ENCODE results near the gene CBLB. TPM values are rescaled to one million over a fixed set of nuclear protein-coding genes. Genes with fewer than 3 reads are reported as not detected.

CBLB gene
- total and polyA plus RNA-seq, 4 donors, result 3.1 to 22.8 (median 9.8) TPM

GRCh38 chr3:105837947-105838346 lies 30.9 kb downstream of the CBLB start (continued):
- no peak for TF ChIP-seq YY1 (IDR thresholded peaks at IDR 0.05)
- TF ChIP-seq FOXA1 (IDR thresholded peaks at IDR 0.05), result no peak

- H3K4me3 ChIP-seq (ENCODE audit: low read depth in 1 of 3, low read length in 3 of 3), result no peak overlapping the region
- H3K36me3 ChIP-seq (ENCODE audit: control insufficient read depth in 4 of 4, insufficient read depth in 3 of 4, low read depth in 1 of 4, low read length in 3 of 4), result no peaks in the 10 kb centered on the region
- no peaks in the 10 kb centered on the region for H3K9me3 ChIP-seq (ENCODE audit: control insufficient read depth in 4 of 4, low read length in 3 of 4)
- DNase-seq (ENCODE audit: low spot score), result no peak
- 62% methylated on average over 5 of the region's 5 CpGs for WGBS
- no peaks in the 10 kb centered on the region for H3K27me3 ChIP-seq (ENCODE audit: control insufficient read depth in 4 of 4, insufficient read depth in 4 of 4, low read length in 3 of 4)
- peaks cover 6 to 24% (median 18%) of the 10 kb centered on the region in 4 donors for H3K4me1 ChIP-seq (ENCODE audit: control insufficient read depth in 4 of 4, insufficient read depth in 4 of 4, low read length in 3 of 4)
- TF ChIP-seq HNF4A (conservative IDR thresholded peaks at IDR 0.05), result peak; percentile 68 to 75
- TF ChIP-seq FOXA1 (IDR thresholded peaks at IDR 0.05), result no peak
- TF ChIP-seq RAD21 (IDR thresholded peaks at IDR 0.05), result no peak
- TF ChIP-seq ZBTB33 (IDR thresholded peaks at IDR 0.05), result no peak
- no peak for TF ChIP-seq SP1 (IDR thresholded peaks at IDR 0.05)
- no peak for TF ChIP-seq TAF1 (conservative IDR thresholded peaks at IDR 0.05)
- TF ChIP-seq MAX (IDR thresholded peaks at IDR 0.05), result no peak
- peak; percentile 12 for TF ChIP-seq HNF4G (IDR thresholded peaks at IDR 0.05)
- TF ChIP-seq CTCF (IDR thresholded peaks at IDR 0.05; ENCODE audit: low read depth, low read length, missing input control), result no peak
- TF ChIP-seq GABPA (IDR thresholded peaks at IDR 0.05 in 1 of 2, conservative IDR thresholded peaks at IDR 0.05 in 1 of 2), result no peak
- no peak for TF ChIP-seq JUND (IDR thresholded peaks at IDR 0.05)
- peak in 1 of 2 donors; percentile 10 for TF ChIP-seq RXRA (IDR thresholded peaks at IDR 0.05)
- TF ChIP-seq ATF3 (IDR thresholded peaks at IDR 0.05), result no peak
- TF ChIP-seq EGR1 (IDR thresholded peaks at IDR 0.05; ENCODE audit: low read depth in 2 of 2), result no peak
- TF ChIP-seq FOXA2 (IDR thresholded peaks at IDR 0.05), result peak; percentile 15
- TF ChIP-seq YY1 (IDR thresholded peaks at IDR 0.05), result peak; percentile 14
- no peak for TF ChIP-seq REST (IDR thresholded peaks at IDR 0.05)
- no peak for TF ChIP-seq NR2F2 (IDR thresholded peaks at IDR 0.05)
- no peak overlapping the region for H3K9ac ChIP-seq (ENCODE audit: low read depth in 1 of 2, low read length in 2 of 2)
- peak overlapping the region in 1 of 2 donors; percentile 40 for H3K27ac ChIP-seq (ENCODE audit: low read depth in 1 of 2, low read length in 2 of 2)
Measured at GRCh38 chr3:105837143-105837740, 31.6 kb downstream of the CBLB start.
